Measurements from ENCODE around the gene UTP14C.

The UTP14C gene

DNA sequence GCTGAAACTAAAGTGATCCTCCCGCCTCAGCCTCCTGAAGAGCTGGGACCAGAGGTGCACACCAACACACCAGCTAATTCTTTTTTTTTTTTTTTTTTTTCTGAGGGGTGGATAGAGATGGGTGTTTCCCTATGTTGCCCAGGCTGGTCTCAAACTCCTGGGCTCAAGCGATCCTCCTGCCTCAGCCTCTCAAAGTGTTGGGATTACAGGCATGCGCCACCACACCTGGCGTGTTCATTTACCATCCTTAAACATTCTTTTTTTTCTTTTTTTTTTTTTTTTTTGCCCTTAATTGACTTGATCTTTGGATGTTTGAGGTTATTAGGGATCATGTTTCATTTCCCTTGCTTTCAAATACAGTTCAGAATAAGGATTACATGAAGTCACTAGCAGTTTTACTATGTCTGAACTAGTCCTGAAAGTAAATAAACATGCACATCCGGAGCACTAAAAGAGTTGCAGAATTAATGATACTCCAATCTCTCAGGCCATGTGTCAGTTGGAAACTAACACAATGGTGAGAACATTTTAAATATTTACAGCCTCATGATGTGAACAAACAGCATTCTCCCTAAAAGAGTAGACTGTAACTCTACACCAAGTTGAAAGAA lies 10.2 kb downstream of the UTP14C start:
- TF ChIP-seq, protein P1, sequence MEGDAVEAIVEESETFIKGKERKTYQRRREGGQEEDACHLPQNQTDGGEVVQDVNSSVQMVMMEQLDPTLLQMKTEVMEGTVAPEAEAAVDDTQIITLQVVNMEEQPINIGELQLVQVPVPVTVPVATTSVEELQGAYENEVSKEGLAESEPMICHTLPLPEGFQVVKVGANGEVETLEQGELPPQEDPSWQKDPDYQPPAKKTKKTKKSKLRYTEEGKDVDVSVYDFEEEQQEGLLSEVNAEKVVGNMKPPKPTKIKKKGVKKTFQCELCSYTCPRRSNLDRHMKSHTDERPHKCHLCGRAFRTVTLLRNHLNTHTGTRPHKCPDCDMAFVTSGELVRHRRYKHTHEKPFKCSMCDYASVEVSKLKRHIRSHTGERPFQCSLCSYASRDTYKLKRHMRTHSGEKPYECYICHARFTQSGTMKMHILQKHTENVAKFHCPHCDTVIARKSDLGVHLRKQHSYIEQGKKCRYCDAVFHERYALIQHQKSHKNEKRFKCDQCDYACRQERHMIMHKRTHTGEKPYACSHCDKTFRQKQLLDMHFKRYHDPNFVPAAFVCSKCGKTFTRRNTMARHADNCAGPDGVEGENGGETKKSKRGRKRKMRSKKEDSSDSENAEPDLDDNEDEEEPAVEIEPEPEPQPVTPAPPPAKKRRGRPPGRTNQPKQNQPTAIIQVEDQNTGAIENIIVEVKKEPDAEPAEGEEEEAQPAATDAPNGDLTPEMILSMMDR (IDR thresholded peaks at IDR 0.05; ENCODE audit: insufficient read depth, low read length, poor library complexity, severe bottlenecking) = no peak
- no peak for DNase-seq (ENCODE audit: extremely low read depth, insufficient read length)
- no peak overlapping the region for H3K4me3 ChIP-seq (replicated peaks; ENCODE audit: low read depth, low read length)

DNA sequence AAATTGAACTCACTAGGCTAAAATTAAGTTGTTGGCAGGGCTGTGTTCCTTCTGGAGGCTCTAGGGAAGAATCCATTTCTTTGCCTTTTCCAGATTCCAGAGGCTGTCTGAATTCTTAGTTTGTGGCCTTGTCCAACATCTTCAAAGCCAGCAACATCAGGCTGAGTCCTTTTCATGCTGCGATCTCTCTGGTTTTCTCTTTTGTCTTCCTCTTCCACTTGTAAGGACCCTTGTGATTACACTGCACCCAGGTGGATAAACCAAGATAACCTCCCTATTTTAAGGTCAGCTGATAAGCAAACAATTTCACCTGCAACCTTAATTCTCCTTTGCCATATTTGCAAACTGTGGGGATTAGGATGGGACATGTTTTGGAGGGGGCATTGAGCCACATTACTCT lies 11.5 kb downstream of the UTP14C start:
- no peak overlapping the region for H3K4me3 ChIP-seq (replicated peaks; ENCODE audit: low read depth, low read length)
- TF ChIP-seq, protein P1 (IDR thresholded peaks at IDR 0.05; ENCODE audit: insufficient read depth, low read length, poor library complexity, severe bottlenecking) = no peak
- no peak for DNase-seq (ENCODE audit: extremely low read depth, insufficient read length)
- no peaks in the 10 kb centered on the region for H3K27me3 ChIP-seq (replicated peaks; ENCODE audit: control insufficient read depth, insufficient read depth, low read length)
- no peaks in the 10 kb centered on the region for H3K36me3 ChIP-seq (ENCODE audit: control insufficient read depth, insufficient read depth, low read length)

More for the DNA sequence above, 10.2 kb downstream of the UTP14C start:
- H3K27me3 ChIP-seq (replicated peaks; ENCODE audit: control insufficient read depth, insufficient read depth, low read length) = no peaks in the 10 kb centered on the region
- H3K36me3 ChIP-seq (ENCODE audit: control insufficient read depth, insufficient read depth, low read length) = no peaks in the 10 kb centered on the region; the same call in 1 of the 2 replicates

DNA sequence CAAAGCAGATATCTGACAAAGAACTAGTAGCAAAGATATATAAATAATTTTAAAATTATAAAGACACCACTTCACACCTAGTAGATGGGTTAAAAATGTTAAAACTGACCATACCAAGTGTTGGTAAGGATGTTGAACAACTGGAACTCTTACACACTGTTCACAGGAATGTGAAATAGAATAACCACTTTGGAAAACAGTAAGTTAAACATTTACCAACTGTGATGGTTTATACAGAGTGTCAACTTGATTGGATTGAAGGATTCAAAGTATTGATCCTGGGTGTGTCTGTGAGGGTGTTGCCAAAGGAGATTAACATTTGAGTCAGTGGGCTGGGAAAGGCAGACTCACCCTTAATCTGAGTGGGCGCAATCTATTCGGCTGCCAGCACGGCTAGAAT lies 19.2 kb downstream of the UTP14C start:
- no peak for DNase-seq (ENCODE audit: extremely low read depth, insufficient read length)

DNA sequence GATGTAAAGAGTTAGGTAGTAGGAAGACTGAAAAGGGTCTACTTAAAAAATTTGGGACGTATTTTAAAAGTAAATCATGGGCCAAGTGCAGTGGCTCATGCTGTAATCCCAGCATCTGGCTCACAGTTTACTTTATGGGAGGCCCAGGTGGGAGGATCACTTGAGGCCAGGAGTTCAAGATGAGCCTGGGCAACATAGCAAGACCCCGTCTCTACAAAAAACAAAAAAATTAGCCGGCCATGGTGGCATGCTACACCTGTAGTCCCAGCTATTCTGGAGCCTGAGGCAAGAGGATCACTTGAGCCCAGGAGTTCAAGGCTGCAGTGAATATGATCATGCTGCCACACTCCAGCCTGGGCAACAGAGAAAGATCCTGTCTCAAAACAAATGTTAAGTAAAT lies 23.0 kb downstream of the UTP14C start:
- H3K36me3 ChIP-seq (ENCODE audit: control insufficient read depth, insufficient read depth, low read length) = no peaks in the 10 kb centered on the region
- no peak overlapping the region for H3K4me3 ChIP-seq (replicated peaks; ENCODE audit: low read depth, low read length)
- no peaks in the 10 kb centered on the region for H3K27me3 ChIP-seq (replicated peaks; ENCODE audit: control insufficient read depth, insufficient read depth, low read length)
- TF ChIP-seq, protein P1 (IDR thresholded peaks at IDR 0.05; ENCODE audit: insufficient read depth, low read length, poor library complexity, severe bottlenecking) = no peak
- DNase-seq (ENCODE audit: extremely low read depth, insufficient read length) = no peak

More for the DNA sequence above, 19.2 kb downstream of the UTP14C start:
- no peaks in the 10 kb centered on the region for H3K27me3 ChIP-seq (replicated peaks; ENCODE audit: control insufficient read depth, insufficient read depth, low read length)
- no peaks in the 10 kb centered on the region for H3K36me3 ChIP-seq (ENCODE audit: control insufficient read depth, insufficient read depth, low read length)
- H3K4me3 ChIP-seq (replicated peaks; ENCODE audit: low read depth, low read length) = no peak overlapping the region
- TF ChIP-seq, protein P1 (IDR thresholded peaks at IDR 0.05; ENCODE audit: insufficient read depth, low read length, poor library complexity, severe bottlenecking) = no peak

DNA sequence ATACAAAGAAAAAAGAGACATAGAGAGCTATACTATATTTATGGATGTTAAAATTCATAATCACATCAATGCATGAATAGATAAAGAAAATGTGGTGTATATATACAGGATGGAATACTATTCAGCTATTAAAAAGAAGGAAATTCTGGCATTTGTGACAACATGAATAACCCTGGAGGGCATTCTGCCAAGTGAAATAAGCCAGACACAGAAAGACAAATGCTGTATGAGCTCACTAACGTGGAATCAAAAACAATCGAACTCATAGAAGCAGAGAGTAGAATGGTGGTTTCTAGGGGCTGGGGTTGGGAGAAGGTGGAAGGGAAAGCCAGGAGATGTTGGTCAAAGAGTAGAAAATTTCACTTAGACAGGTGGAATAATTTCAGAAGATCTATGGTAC lies 24.0 kb downstream of the UTP14C start:
- H3K36me3 ChIP-seq (ENCODE audit: control insufficient read depth, insufficient read depth, low read length) = no peaks in the 10 kb centered on the region
- TF ChIP-seq, protein P1 (IDR thresholded peaks at IDR 0.05; ENCODE audit: insufficient read depth, low read length, poor library complexity, severe bottlenecking) = no peak
- no peak overlapping the region for H3K4me3 ChIP-seq (replicated peaks; ENCODE audit: low read depth, low read length)
- no peak for DNase-seq (ENCODE audit: extremely low read depth, insufficient read length)
- H3K27me3 ChIP-seq (replicated peaks; ENCODE audit: control insufficient read depth, insufficient read depth, low read length) = no peaks in the 10 kb centered on the region

DNA sequence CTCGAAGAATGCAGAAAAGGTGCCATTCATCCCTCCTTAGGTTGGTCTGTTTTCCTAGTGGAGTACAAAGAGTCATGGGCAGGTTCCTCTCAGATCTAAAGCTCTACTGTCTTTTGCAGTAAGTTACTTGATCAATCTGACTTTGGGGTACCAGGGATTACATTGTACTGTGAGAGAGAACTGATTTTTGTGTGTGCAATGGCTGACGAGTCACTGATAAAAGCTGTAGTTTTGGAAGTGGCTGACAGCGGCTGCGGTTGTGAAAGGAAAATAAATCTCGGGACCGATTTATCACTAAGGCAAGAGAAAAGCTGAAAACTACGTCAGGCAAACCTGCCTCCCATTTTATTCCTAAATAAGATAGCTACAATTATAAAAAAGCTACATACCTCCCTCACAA lies 26.9 kb downstream of the UTP14C start:
- Histone ChIP-seq H3K36me3 (ENCODE audit: control insufficient read depth, insufficient read depth, low read length) (no peaks in the 10 kb centered on the region), H3K4me3 (replicated peaks; ENCODE audit: low read depth, low read length) (no peak overlapping the region), H3K27me3 (replicated peaks; ENCODE audit: control insufficient read depth, insufficient read depth, low read length) (no peaks in the 10 kb centered on the region)
- DNase-seq (ENCODE audit: extremely low read depth, insufficient read length) = no peak
- TF ChIP-seq, protein P1 (IDR thresholded peaks at IDR 0.05; ENCODE audit: insufficient read depth, low read length, poor library complexity, severe bottlenecking) = no peak
